ENCODE data around the gene CDX2. TPM values are rescaled to one million over a fixed set of nuclear protein-coding genes. Genes with fewer than 3 reads are reported as not detected.

Gene CDX2
- total and polyA plus RNA-seq, 4 donors = not detected

GRCh38 chr13:27978301-27978968, 9.3 kb upstream of the CDX2 start:
- 5% methylated on average over 65 of the region's 65 CpGs for WGBS
- no peak for DNase-seq (ENCODE audit: low spot score)
- H3K4me1 ChIP-seq (ENCODE audit: control insufficient read depth in 4 of 4, insufficient read depth in 4 of 4, low read length in 3 of 4) = peaks cover 6 to 41% (median 32%) of the 10 kb centered on the region in 4 donors

GRCh38 chr13:27977476-27978300, 8.6 kb upstream of the CDX2 start:
- no peak overlapping the region for H3K9ac ChIP-seq (ENCODE audit: low read depth in 1 of 2, low read length in 2 of 2)
- 3% methylated on average over 80 of the region's 80 CpGs for WGBS
- no peak for DNase-seq (ENCODE audit: low spot score)
- H3K9me3 ChIP-seq (ENCODE audit: control insufficient read depth in 4 of 4, low read length in 3 of 4) = no peaks in the 10 kb centered on the region
- H3K27ac ChIP-seq (ENCODE audit: low read depth in 1 of 2, low read length in 2 of 2) = no peak overlapping the region
- TF ChIP-seq FOXA1 (IDR thresholded peaks at IDR 0.05) (no peak), SP1 (IDR thresholded peaks at IDR 0.05) (no peak), RXRA (IDR thresholded peaks at IDR 0.05) (no peak), GABPA (IDR thresholded peaks at IDR 0.05 in 1 of 2, conservative IDR thresholded peaks at IDR 0.05 in 1 of 2) (no peak)
- TF ChIP-seq, protein P1, sequence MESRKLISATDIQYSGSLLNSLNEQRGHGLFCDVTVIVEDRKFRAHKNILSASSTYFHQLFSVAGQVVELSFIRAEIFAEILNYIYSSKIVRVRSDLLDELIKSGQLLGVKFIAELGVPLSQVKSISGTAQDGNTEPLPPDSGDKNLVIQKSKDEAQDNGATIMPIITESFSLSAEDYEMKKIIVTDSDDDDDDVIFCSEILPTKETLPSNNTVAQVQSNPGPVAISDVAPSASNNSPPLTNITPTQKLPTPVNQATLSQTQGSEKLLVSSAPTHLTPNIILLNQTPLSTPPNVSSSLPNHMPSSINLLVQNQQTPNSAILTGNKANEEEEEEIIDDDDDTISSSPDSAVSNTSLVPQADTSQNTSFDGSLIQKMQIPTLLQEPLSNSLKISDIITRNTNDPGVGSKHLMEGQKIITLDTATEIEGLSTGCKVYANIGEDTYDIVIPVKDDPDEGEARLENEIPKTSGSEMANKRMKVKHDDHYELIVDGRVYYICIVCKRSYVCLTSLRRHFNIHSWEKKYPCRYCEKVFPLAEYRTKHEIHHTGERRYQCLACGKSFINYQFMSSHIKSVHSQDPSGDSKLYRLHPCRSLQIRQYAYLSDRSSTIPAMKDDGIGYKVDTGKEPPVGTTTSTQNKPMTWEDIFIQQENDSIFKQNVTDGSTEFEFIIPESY (IDR thresholded peaks at IDR 0.05) = no peak
- peaks cover 6 to 41% (median 32%) of the 10 kb centered on the region in 4 donors for H3K4me1 ChIP-seq (ENCODE audit: control insufficient read depth in 4 of 4, insufficient read depth in 4 of 4, low read length in 3 of 4)
- peak overlapping the region in 1 of 3 donors; percentile 21 for H3K4me3 ChIP-seq (ENCODE audit: low read depth in 1 of 3, low read length in 3 of 3)
- no peaks in the 10 kb centered on the region for H3K36me3 ChIP-seq (ENCODE audit: control insufficient read depth in 4 of 4, insufficient read depth in 3 of 4, low read depth in 1 of 4, low read length in 3 of 4)
- peaks cover 16 to 43% (median 26%) of the 10 kb centered on the region in 4 donors for H3K27me3 ChIP-seq (ENCODE audit: control insufficient read depth in 4 of 4, insufficient read depth in 4 of 4, low read length in 3 of 4)

More at GRCh38 chr13:27978301-27978968, 9.3 kb upstream of the CDX2 start:
- H3K9ac ChIP-seq (ENCODE audit: low read depth in 1 of 2, low read length in 2 of 2) = no peak overlapping the region
- no peak overlapping the region for H3K27ac ChIP-seq (ENCODE audit: low read depth in 1 of 2, low read length in 2 of 2)
- H3K36me3 ChIP-seq (ENCODE audit: control insufficient read depth in 4 of 4, insufficient read depth in 3 of 4, low read depth in 1 of 4, low read length in 3 of 4) = no peaks in the 10 kb centered on the region
- TF ChIP-seq, protein P1 (IDR thresholded peaks at IDR 0.05) = no peak
- TF ChIP-seq ATF3 (IDR thresholded peaks at IDR 0.05) = no peak
- no peaks in the 10 kb centered on the region for H3K9me3 ChIP-seq (ENCODE audit: control insufficient read depth in 4 of 4, low read length in 3 of 4)
- peak overlapping the region in 1 of 3 donors; percentile 21 for H3K4me3 ChIP-seq (ENCODE audit: low read depth in 1 of 3, low read length in 3 of 3)
- H3K27me3 ChIP-seq (ENCODE audit: control insufficient read depth in 4 of 4, insufficient read depth in 4 of 4, low read length in 3 of 4) = peaks cover 16 to 43% (median 28%) of the 10 kb centered on the region in 4 donors

DNA sequence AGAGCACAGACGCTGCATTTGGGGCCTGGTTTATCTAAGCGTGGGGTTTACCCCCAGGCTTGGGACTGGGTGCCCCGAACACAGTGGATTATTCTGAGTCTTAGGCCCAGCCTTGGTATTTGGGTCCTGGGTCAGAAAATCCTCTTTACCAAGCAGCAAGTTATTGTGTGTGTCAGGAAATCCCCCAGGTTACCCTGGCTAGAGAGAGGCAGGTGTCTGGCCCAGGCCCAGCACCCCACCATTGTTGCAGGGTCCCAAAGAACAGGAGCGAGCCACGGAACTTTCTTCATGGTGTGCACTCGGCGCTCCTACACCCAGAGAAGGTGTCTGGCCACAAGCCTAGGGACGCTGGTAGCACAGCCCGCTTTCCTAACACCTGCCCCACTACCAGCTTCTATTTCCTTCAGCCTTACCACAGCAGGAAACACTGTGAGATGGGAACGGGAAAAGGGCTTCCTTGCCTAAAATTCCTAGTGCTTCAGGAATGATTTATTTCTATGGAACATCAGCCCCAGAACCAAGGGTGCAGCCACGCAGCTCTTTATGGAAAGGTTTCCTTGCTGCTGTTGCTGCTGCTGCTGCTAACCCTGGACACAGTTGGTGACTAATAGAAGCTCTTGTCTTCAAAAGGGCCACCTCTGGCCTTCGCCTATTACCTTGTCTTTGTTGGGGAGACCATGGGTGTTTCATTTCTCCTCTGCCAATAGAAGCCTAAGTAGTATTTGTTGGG, 7.4 kb upstream of the CDX2 start:
- no peak for DNase-seq (ENCODE audit: low spot score)
- no peak overlapping the region for H3K4me3 ChIP-seq (ENCODE audit: low read depth in 1 of 3, low read length in 3 of 3)
- WGBS = 22% methylated on average over 12 of the region's 12 CpGs
- no peaks in the 10 kb centered on the region for H3K36me3 ChIP-seq (ENCODE audit: control insufficient read depth in 4 of 4, insufficient read depth in 3 of 4, low read depth in 1 of 4, low read length in 3 of 4)
- H3K27ac ChIP-seq (ENCODE audit: low read depth in 1 of 2, low read length in 2 of 2) = no peak overlapping the region
- peaks cover 6 to 41% (median 32%) of the 10 kb centered on the region in 4 donors for H3K4me1 ChIP-seq (ENCODE audit: control insufficient read depth in 4 of 4, insufficient read depth in 4 of 4, low read length in 3 of 4)
- peaks cover 18 to 38% (median 27%) of the 10 kb centered on the region in 4 donors for H3K27me3 ChIP-seq (ENCODE audit: control insufficient read depth in 4 of 4, insufficient read depth in 4 of 4, low read length in 3 of 4)
- no peaks in the 10 kb centered on the region for H3K9me3 ChIP-seq (ENCODE audit: control insufficient read depth in 4 of 4, low read length in 3 of 4)
- H3K9ac ChIP-seq (ENCODE audit: low read depth in 1 of 2, low read length in 2 of 2) = no peak overlapping the region
- TF ChIP-seq RXRA (IDR thresholded peaks at IDR 0.05) (no peak), HNF4G (IDR thresholded peaks at IDR 0.05) (no peak), JUND (IDR thresholded peaks at IDR 0.05) (no peak), YY1 (IDR thresholded peaks at IDR 0.05) (no peak), MAX (IDR thresholded peaks at IDR 0.05) (no peak), GABPA (IDR thresholded peaks at IDR 0.05 in 1 of 2, conservative IDR thresholded peaks at IDR 0.05 in 1 of 2) (no peak), ATF3 (IDR thresholded peaks at IDR 0.05) (no peak), SP1 (IDR thresholded peaks at IDR 0.05) (no peak)
- TF ChIP-seq, protein P2, sequence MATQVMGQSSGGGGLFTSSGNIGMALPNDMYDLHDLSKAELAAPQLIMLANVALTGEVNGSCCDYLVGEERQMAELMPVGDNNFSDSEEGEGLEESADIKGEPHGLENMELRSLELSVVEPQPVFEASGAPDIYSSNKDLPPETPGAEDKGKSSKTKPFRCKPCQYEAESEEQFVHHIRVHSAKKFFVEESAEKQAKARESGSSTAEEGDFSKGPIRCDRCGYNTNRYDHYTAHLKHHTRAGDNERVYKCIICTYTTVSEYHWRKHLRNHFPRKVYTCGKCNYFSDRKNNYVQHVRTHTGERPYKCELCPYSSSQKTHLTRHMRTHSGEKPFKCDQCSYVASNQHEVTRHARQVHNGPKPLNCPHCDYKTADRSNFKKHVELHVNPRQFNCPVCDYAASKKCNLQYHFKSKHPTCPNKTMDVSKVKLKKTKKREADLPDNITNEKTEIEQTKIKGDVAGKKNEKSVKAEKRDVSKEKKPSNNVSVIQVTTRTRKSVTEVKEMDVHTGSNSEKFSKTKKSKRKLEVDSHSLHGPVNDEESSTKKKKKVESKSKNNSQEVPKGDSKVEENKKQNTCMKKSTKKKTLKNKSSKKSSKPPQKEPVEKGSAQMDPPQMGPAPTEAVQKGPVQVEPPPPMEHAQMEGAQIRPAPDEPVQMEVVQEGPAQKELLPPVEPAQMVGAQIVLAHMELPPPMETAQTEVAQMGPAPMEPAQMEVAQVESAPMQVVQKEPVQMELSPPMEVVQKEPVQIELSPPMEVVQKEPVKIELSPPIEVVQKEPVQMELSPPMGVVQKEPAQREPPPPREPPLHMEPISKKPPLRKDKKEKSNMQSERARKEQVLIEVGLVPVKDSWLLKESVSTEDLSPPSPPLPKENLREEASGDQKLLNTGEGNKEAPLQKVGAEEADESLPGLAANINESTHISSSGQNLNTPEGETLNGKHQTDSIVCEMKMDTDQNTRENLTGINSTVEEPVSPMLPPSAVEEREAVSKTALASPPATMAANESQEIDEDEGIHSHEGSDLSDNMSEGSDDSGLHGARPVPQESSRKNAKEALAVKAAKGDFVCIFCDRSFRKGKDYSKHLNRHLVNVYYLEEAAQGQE (IDR thresholded peaks at IDR 0.05) = no peak
- TF ChIP-seq, protein P1 (IDR thresholded peaks at IDR 0.05) = no peak
